Fibroblast of mammary gland (primary cell): ENCODE data around the gene NMRAL1.

Source experiments
- DNase-seq: peaks from one replicate; pipeline ENCODE4 v3.0.0-alpha.2; 2010; ENCODE audit warnings: low read depth
- H3K4me3 ChIP-seq: 2 replicates; pipeline ENCODE4 v1.5.1; 2011; ENCODE audit warnings: low read depth, mild to moderate bottlenecking, low read length, moderate library complexity; ENCODE audit not compliant: control insufficient read depth
- CTCF ChIP-seq: conservative IDR thresholded peaks from 2 replicates; pipeline ENCODE4 v1.5.1; 2011; ENCODE audit warnings: low read depth, low read length, inconsistent platforms; ENCODE audit not compliant: control insufficient read depth, insufficient read depth

The NMRAL1 gene

GRCh38 chr16:4474192-4474961 is at the start of gene NMRAL1:
TSS of gene NMRAL1 (minus strand) at chr16:4474625. CDS start at chr16:4474132, 493 bp downstream.
- TF ChIP-seq CTCF: no peak
- DNase-seq: peak; percentile 87
- peak within 1 kb of the TSS; percentile 68 for H3K4me3 ChIP-seq

- DNase-seq: no peak
- TF ChIP-seq CTCF: no peak
- no peak overlapping the region for H3K4me3 ChIP-seq
Measured at GRCh38 chr16:4523686-4524085, 49.3 kb upstream of the NMRAL1 start.

GRCh38 chr16:4522051-4522581 is 47.7 kb upstream of the NMRAL1 start:
- H3K4me3 ChIP-seq: no peak overlapping the region
- no peak for DNase-seq
- TF ChIP-seq CTCF: no peak

GRCh38 chr16:4520913-4521312 is 46.5 kb upstream of the NMRAL1 start:
- H3K4me3 ChIP-seq: no peak overlapping the region
- DNase-seq: no peak
- no peak for TF ChIP-seq CTCF

GRCh38 chr16:4519274-4520058 is 45.0 kb upstream of the NMRAL1 start:
- no peak for TF ChIP-seq CTCF
- DNase-seq: no peak
- H3K4me3 ChIP-seq: no peak overlapping the region

- DNase-seq: peak; percentile 38
- peak; percentile 49 for TF ChIP-seq CTCF
- no peak overlapping the region for H3K4me3 ChIP-seq
Measured at GRCh38 chr16:4517812-4518680, 43.6 kb upstream of the NMRAL1 start.
